LNCaP clone FGC (cell line): ENCODE measurements around the gene CDK14.

ENCODE experiments used
- DNase-seq: peaks from one replicate; pipeline ENCODE4 v3.0.0-alpha.2; 2011; ENCODE audit warnings: low read depth
- H3K4me3 ChIP-seq: 2 replicates; pipeline ENCODE4 v1.5.1; 2011; ENCODE audit warnings: mild to moderate bottlenecking, low read depth, low read length, control low read depth
- CTCF ChIP-seq: IDR thresholded peaks from 2 replicates; pipeline ENCODE4 v1.5.1; 2012; ENCODE audit warnings: mild to moderate bottlenecking; ENCODE audit not compliant: control insufficient read depth, insufficient read depth; ENCODE audit errors: extremely low read depth

Gene CDK14

DNA sequence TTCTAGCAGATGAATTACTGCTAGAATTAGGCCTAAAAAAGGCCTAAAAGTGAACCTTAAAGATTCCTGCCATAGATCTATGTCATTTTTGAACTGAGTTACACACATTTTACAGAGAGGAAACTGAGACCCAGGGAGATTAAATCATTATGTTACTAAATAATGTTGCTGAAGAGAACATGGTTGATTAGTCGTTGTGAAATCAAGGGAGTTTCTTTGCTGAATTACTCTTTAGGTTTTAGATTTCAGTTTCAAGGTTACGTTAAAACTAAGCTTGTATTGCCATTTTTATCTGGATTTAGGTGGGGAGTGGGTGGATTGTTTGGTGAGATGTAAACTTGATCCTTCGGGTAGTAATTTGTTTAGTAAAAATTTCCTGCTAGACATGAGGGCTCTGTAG, 21.3 kb downstream of the CDK14 start:
- no peak for TF ChIP-seq CTCF
- no peak for DNase-seq
- no peak overlapping the region for H3K4me3 ChIP-seq

DNA sequence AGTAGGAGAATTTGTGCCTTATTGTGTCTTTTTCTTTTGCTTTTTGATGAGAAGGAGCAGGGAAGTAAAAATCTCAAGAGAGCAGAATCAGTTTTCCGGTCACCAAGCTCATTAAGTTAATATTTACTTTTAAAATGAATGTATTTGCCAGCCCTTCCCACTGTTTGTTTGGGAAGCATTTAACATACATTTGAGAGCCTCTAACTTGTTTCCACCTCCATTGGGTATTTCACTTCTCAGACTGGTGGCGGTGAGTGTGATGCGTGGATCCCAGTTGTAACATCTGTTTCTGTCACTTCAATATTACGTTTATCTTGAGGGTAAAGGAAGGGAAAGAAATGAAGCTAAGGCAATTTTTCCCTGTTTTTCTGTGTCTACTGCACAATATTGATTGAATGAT, 22.8 kb downstream of the CDK14 start:
- no peak for TF ChIP-seq CTCF
- peak; percentile 75 for DNase-seq
- H3K4me3 ChIP-seq = peak overlapping the region; percentile 38

GRCh38 chr7:90621125-90621746, 25.1 kb downstream of the CDK14 start:
- DNase-seq = no peak
- TF ChIP-seq CTCF = no peak
- H3K4me3 ChIP-seq = no peak overlapping the region

- DNase-seq = no peak
- TF ChIP-seq CTCF = no peak
- no peak overlapping the region for H3K4me3 ChIP-seq
These were observed 25.6 kb downstream of the CDK14 start for GRCh38 chr7:90621747-90622140.

GRCh38 chr7:90622670-90623069, 26.5 kb downstream of the CDK14 start:
- peak overlapping the region; percentile 19 for H3K4me3 ChIP-seq
- peak; percentile 56 for DNase-seq
- no peak for TF ChIP-seq CTCF

GRCh38 chr7:90624225-90624911, 28.2 kb downstream of the CDK14 start:
- TF ChIP-seq CTCF = no peak
- H3K4me3 ChIP-seq = no peak overlapping the region
- no peak for DNase-seq

DNA sequence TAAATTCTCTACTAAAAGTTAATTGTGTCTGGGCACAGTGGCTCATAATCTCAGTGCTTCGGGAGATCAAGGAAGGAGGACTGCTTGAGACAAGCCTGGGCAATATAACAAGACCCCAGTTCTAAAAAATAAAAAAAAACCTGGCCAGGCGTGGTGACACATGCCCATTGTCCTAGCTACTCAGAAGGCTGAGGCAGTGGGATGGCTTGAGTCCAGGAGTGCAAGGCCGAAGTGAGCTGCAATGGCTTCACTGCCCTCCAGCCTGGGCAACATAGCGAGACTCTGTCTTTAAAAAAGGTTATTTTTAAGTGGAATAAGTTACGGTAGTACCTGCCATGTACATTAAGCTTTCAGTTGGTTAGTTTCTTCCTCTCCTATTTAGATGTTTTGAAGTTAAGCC, 28.9 kb downstream of the CDK14 start:
- no peak for DNase-seq
- TF ChIP-seq CTCF = no peak
- H3K4me3 ChIP-seq = no peak overlapping the region
